ENCODE data around the gene CACNA2D1.

Gene CACNA2D1

GRCh38 chr7:82129091-82129490 is 314.5 kb downstream of the CACNA2D1 start:
- H3K27ac ChIP-seq, result no peak overlapping the region
- CTCF ChIA-PET, result no interaction called here
- no peak for TF ChIP-seq CTCF (conservative IDR thresholded peaks at IDR 0.05; ENCODE audit: low read depth)
- POLR2A ChIA-PET (ENCODE audit: low non-redundant PET), result no interaction called here
- no peak for DNase-seq (ENCODE audit: low spot score)

GRCh38 chr7:82128546-82128945 is 315.0 kb downstream of the CACNA2D1 start:
- H3K27ac ChIP-seq, result no peak overlapping the region
- CTCF ChIA-PET, result no interaction called here
- POLR2A ChIA-PET (ENCODE audit: low non-redundant PET), result no interaction called here
- no peak for TF ChIP-seq CTCF (conservative IDR thresholded peaks at IDR 0.05; ENCODE audit: low read depth)
- DNase-seq (ENCODE audit: low spot score), result no peak

GRCh38 chr7:82126576-82126975 is 317.0 kb downstream of the CACNA2D1 start:
- no peak for TF ChIP-seq CTCF (conservative IDR thresholded peaks at IDR 0.05; ENCODE audit: low read depth)
- POLR2A ChIA-PET (ENCODE audit: low non-redundant PET), result no interaction called here
- CTCF ChIA-PET, result no interaction called here
- H3K27ac ChIP-seq, result no peak overlapping the region
- no peak for DNase-seq (ENCODE audit: low spot score)

GRCh38 chr7:82124445-82124844 is 319.1 kb downstream of the CACNA2D1 start:
- DNase-seq (ENCODE audit: low spot score), result no peak
- H3K27ac ChIP-seq, result no peak overlapping the region
- no peak for TF ChIP-seq CTCF (conservative IDR thresholded peaks at IDR 0.05; ENCODE audit: low read depth)
- CTCF ChIA-PET, result interaction anchor here (0.7 kb wide), 1 partner anchor 53 kb away, joined by 5 read pairs; no protein-coding TSS in a partner anchor
- POLR2A ChIA-PET (ENCODE audit: low non-redundant PET), result no interaction called here

- CTCF ChIA-PET, result no interaction called here
- no peak for TF ChIP-seq CTCF (conservative IDR thresholded peaks at IDR 0.05; ENCODE audit: low read depth)
- POLR2A ChIA-PET (ENCODE audit: low non-redundant PET), result no interaction called here
- no peak overlapping the region for H3K27ac ChIP-seq
- no peak for DNase-seq (ENCODE audit: low spot score)
These were observed 321.3 kb downstream of the CACNA2D1 start for GRCh38 chr7:82122275-82122674.

GRCh38 chr7:82114237-82114636 is 329.3 kb downstream of the CACNA2D1 start:
- POLR2A ChIA-PET (ENCODE audit: low non-redundant PET), result no interaction called here
- no peak for DNase-seq (ENCODE audit: low spot score)
- H3K27ac ChIP-seq, result no peak overlapping the region
- no peak for TF ChIP-seq CTCF (conservative IDR thresholded peaks at IDR 0.05; ENCODE audit: low read depth)
- CTCF ChIA-PET, result interaction anchor here (0.7 kb wide), 1 partner anchor 19 kb away, joined by 3 read pairs; no protein-coding TSS in a partner anchor
